BE2C (cell line): ENCODE results near the gene LCN12.

Experiments used
- DNase-seq: peaks from one replicate; pipeline ENCODE4 v3.0.0-alpha.2; 2020
- H3K27me3 ChIP-seq: fragments of 250-450 bp; sonication (Bioruptor Pico); 2 replicates; pipeline ENCODE4 v1.5.1; 2020; ENCODE audit warnings: mild to moderate bottlenecking
- H3K36me3 ChIP-seq: fragments of 250-450 bp; sonication (Bioruptor Pico); 2 replicates; pipeline ENCODE4 v1.5.1; 2020; ENCODE audit warnings: mild to moderate bottlenecking
- H3K4me1 ChIP-seq: fragments of 250-450 bp; sonication (Bioruptor Pico); 2 replicates; pipeline ENCODE4 v1.5.1; 2020
- H3K4me3 ChIP-seq: 2 replicates; pipeline ENCODE4 v1.5.1; 2011; ENCODE audit warnings: low read depth, low read length
- H3K9me3 ChIP-seq: fragments of 250-450 bp; sonication (Bioruptor Pico); 2 replicates; pipeline ENCODE4 v1.5.1; 2020
- TF ChIP-seq, protein P1 (sequence below): IDR thresholded peaks from 2 replicates; pipeline ENCODE4 v1.5.1; 2012; ENCODE audit warnings: mild to moderate bottlenecking, low read depth, low read length

LCN12 gene

DNA sequence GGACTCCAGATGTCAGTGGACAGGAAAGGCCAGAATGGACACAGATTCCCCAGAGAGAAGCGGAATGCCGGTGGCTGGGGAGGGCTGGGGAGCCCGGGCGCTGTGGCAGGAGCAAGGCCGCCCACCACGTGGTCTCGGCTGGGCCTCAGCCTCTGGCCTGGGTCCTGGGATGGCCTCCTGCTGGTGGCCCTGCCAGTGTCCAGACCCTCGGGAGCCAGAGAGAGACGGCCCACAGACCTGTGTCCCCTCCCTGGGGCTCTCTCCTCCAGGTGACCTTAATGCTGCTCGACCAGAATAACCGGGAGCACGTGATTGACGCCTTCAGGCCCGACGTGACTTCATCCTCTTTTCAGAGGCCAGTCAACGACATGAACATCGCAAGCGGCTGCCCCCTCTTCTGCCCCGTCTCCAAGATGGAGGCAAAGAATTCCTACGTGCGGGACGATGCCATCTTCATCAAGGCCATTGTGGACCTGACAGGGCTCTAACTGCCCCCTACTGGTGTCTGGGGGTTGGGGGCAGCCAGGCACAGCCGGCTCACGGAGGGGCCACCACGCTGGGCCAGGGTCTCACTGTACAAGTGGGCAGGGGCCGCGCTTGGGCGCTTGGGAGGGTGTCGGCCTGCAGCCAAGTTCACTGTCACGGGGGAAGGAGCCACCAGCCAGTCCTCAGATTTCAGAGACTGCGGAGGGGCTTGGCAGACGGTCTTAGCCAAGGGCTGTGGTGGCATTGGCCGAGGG is 26.5 kb upstream of the LCN12 start:
- Histone ChIP-seq H3K4me1 (0 out of 2 replicates have a peak, but pooled peaks cover 3% of the 10 kb centered on the region), H3K9me3 (no peaks in the 10 kb centered on the region), H3K27me3 (no peaks in the 10 kb centered on the region), H3K4me3 (no peak overlapping the region), H3K36me3 (peaks cover 51% of the 10 kb centered on the region)
- TF ChIP-seq, protein P1, sequence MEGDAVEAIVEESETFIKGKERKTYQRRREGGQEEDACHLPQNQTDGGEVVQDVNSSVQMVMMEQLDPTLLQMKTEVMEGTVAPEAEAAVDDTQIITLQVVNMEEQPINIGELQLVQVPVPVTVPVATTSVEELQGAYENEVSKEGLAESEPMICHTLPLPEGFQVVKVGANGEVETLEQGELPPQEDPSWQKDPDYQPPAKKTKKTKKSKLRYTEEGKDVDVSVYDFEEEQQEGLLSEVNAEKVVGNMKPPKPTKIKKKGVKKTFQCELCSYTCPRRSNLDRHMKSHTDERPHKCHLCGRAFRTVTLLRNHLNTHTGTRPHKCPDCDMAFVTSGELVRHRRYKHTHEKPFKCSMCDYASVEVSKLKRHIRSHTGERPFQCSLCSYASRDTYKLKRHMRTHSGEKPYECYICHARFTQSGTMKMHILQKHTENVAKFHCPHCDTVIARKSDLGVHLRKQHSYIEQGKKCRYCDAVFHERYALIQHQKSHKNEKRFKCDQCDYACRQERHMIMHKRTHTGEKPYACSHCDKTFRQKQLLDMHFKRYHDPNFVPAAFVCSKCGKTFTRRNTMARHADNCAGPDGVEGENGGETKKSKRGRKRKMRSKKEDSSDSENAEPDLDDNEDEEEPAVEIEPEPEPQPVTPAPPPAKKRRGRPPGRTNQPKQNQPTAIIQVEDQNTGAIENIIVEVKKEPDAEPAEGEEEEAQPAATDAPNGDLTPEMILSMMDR: peak; percentile 16
- DNase-seq: no peak

DNA sequence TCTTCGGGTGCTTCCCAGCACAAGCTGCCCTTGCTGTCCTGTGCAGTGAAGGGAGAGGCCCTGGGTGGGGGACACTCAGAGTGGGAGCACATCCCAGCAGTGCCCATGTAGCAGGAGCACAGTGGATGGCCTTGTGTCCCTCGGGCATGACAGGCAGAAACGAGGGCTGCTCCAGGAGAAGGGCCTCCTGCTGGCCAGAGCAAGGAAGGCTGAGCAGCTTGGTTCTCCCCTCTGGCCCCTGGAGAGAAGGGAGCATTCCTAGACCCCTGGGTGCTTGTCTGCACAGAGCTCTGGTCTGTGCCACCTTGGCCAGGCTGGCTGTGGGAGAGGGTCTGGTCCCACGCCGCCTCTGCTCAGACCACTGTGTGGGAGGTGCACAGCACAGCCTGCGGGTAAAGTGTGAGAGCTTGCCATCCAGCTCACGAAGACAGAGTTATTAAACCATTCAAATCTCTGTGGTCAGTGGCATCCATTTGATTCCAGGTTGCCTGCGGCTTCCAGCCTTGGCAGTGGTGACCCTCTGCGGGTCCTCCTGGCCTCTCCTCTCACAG is 25.8 kb upstream of the LCN12 start:
- H3K4me3 ChIP-seq: no peak overlapping the region
- TF ChIP-seq, protein P1: peak; percentile 32
- DNase-seq: no peak
- peaks cover 46% of the 10 kb centered on the region for H3K36me3 ChIP-seq
- no peaks in the 10 kb centered on the region for H3K9me3 ChIP-seq
- H3K27me3 ChIP-seq: no peaks in the 10 kb centered on the region
- H3K4me1 ChIP-seq: 0 out of 2 replicates have a peak, but pooled peaks cover 3% of the 10 kb centered on the region

DNA sequence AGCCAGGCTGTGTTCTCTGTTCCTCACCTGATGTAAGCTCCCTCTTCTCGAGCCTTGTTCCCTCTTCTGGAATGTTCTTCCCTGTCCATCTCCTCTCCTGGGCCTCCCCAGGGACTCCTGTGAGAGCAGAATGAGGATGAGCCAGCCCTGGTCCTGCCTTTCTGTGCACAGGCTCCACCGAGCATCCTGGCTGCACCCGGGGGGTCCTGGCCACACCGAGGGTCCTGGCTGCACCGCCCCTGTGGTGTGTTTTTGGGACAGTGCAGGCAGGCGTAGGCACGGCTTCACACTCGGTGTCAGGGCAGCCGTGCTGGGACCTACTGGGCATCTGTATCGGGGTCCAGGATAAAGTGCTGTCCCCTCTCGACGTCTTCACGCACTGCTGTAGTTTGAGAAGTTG is 25.3 kb upstream of the LCN12 start:
- TF ChIP-seq, protein P1: no peak
- peaks cover 47% of the 10 kb centered on the region for H3K36me3 ChIP-seq
- H3K9me3 ChIP-seq: no peaks in the 10 kb centered on the region
- no peak for DNase-seq
- no peak overlapping the region for H3K4me3 ChIP-seq
- H3K4me1 ChIP-seq: 0 out of 2 replicates have a peak, but pooled peaks cover 3% of the 10 kb centered on the region
- no peaks in the 10 kb centered on the region for H3K27me3 ChIP-seq

DNA sequence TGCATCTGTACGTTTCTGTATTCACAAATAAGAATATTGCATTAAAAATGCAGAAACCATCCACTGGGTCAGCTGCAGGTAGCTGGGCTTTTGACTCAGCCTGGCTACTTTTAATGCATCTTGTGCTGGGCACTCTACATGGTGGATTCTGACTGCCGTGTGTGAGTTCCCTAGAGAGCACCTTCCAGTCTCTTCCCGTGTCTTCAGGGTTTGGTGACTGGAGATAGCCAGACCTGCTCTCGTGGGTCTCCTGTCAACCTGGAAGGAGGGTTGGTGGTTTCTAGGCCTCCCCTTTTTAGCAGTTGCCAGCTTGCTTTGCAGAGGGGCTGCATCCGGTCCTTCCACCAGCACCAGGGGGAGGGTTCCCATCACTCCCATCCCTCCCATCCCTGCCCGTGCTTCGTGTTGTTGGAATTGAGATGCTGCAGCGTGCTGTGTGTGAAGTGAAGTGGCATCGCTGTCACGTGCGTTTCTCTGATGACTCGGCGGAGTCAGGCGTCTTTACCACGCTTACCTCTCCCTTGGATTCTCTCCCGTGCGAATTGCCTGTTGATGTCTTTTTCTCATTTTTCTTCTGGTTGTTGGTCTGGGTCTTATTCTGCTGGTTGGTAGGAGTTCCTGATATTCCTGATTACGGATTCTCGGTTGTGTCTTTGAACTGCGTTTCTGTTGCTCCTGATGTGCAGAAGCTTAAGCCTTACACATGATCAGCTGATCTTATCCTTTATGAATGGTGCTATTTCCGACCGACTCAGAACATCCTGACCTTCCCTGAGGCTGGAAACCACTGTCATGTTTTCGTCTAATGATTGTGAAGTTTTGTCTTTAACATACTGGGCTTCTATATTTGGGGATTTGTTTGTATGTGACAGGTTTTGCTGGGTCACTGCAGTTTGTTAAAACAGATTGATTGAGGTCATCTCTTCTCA is 24.5 kb upstream of the LCN12 start:
- peaks cover 44% of the 10 kb centered on the region for H3K36me3 ChIP-seq
- no peaks in the 10 kb centered on the region for H3K9me3 ChIP-seq
- H3K4me1 ChIP-seq: 0 out of 2 replicates have a peak, but pooled peaks cover 3% of the 10 kb centered on the region
- H3K27me3 ChIP-seq: no peaks in the 10 kb centered on the region
- no peak overlapping the region for H3K4me3 ChIP-seq
- no peak for DNase-seq
- TF ChIP-seq, protein P1: no peak

DNA sequence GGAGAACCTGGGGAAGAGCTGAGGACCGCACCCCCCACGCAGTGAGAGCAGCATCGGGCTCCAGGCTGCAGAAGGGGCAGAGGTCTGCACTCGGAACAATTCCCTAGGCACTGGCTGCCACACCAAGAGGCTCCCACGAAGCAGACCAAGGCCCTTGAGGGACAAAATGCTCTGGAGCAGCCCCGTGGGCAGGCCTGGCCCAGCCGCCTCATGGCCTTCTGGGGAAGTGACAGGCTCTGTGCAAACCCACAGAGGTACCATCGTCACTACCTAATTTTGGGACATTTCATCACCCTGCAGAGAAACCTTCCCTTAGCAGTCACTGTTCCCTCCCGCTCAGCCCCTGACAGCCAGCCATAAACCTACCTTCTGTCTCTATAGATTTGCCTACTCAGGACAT is 23.5 kb upstream of the LCN12 start:
- no peak for DNase-seq
- no peaks in the 10 kb centered on the region for H3K9me3 ChIP-seq
- H3K4me3 ChIP-seq: no peak overlapping the region
- H3K36me3 ChIP-seq: peaks cover 40% of the 10 kb centered on the region
- TF ChIP-seq, protein P1: no peak
- no peaks in the 10 kb centered on the region for H3K27me3 ChIP-seq
- H3K4me1 ChIP-seq: 0 out of 2 replicates have a peak, but pooled peaks cover 3% of the 10 kb centered on the region
